ENCODE results near the gene PHETA2.

PHETA2 gene

DNA sequence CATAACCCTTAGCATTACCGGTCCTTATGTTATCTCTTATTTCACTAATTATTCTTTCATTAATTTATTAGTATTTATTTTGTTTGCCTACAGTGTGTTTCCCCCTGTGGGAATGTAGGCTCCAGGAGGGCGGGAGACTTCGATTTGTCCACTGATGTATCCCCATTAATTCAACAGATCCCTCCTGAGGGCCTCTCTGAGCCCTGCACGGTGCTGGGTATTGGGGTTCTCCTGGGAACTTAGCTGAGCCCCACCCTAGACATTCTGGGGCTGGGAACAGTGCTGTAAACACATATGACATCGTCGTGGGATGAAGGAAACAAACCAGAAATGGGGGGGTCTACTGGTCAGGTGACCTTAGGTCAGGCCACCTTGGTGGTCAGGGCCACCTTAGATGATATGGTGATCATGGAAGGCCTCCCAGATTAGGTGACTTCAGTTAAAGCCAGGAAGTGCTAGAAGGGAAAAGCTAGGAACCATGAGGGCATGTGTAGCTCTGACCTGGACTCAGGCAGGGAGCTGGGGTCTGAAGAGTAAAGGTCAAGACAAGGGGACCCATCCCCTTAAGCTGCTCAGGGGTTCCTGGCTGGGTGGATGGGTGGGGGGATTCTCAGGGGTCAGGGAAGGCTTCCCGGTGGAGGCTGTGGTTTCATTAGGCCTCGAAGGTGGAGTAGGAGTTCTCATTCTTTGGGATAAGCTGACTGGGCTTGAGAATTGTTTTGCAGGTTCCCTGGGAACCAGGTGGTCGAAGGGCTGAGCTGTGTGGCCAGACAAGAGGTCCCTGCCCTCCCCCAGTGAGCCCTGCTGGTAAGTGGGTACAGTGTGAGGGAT lies 1.0 kb downstream of the PHETA2 start:
- in situ Hi-C loops (cut with HindIII; ENCODE audit: low sequenced_read_pairs), result no loop called here
- H3K4me3 ChIP-seq (ENCODE audit: low read depth, low read length), result peak overlapping the region; percentile 44
- DNase-seq (ENCODE audit: low read depth), result no peak
- TF ChIP-seq CTCF (IDR thresholded peaks at IDR 0.05; ENCODE audit: low read depth, low read length, missing control alignments), result no peak

- no peak for TF ChIP-seq CTCF (IDR thresholded peaks at IDR 0.05; ENCODE audit: low read depth, low read length, missing control alignments)
- in situ Hi-C loops (cut with HindIII; ENCODE audit: low sequenced_read_pairs), result no loop called here
- DNase-seq (ENCODE audit: low read depth), result no peak
- H3K4me3 ChIP-seq (ENCODE audit: low read depth, low read length), result no peak overlapping the region
Measured at GRCh38 chr22:42076764-42077485, 2.9 kb downstream of the PHETA2 start.

- no peak for TF ChIP-seq CTCF (IDR thresholded peaks at IDR 0.05; ENCODE audit: low read depth, low read length, missing control alignments)
- DNase-seq (ENCODE audit: low read depth), result no peak
- in situ Hi-C loops (cut with HindIII; ENCODE audit: low sequenced_read_pairs), result no loop called here
- H3K4me3 ChIP-seq (ENCODE audit: low read depth, low read length), result no peak overlapping the region
Measured at GRCh38 chr22:42077486-42078125, 3.6 kb downstream of the PHETA2 start.

DNA sequence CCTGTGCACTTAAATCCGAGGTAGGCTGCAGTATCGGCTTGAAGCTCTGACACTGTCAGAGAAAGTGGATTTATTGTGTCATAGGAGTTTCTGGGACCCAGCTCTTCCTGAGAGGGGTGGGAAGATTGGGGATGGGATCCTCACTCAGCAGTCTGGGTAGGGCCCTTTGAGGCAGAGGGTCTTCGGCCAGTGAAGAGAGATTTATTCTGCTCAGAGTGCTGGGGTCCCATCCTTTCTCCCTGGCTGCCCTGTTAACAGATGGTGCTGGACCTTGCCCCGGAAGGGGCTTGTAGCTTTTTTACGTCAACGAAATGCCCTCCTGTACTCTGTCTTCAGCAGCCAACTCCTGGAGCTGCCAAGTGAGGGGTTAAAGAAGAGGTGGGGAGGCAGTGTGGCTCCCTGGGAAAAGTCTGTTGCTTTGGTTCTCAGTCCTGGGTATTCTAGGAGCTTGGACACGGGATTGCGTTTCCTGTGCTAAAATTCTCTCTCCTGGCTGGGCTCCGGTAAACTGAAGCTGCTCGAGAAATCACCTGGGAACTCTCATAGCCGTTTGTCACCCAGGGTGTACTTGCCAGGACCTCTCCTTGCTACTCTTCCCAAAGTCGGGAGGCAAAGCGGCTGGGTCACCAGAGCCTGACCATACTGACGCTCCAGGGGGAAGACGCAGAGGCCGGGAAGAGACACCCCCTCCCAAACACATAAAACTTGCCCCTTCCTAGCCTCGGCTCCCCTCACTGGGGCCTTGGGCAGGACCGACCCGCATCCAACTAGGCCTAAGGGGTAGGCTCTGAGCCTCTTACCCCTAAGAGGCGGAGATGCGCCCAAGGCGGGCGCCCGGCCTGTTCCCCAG lies 4.6 kb downstream of the PHETA2 start:
- no peak for DNase-seq (ENCODE audit: low read depth)
- in situ Hi-C loops (cut with HindIII; ENCODE audit: low sequenced_read_pairs), result no loop called here
- TF ChIP-seq CTCF (IDR thresholded peaks at IDR 0.05; ENCODE audit: low read depth, low read length, missing control alignments), result no peak
- peak overlapping the region; percentile 63 for H3K4me3 ChIP-seq (ENCODE audit: low read depth, low read length)

DNA sequence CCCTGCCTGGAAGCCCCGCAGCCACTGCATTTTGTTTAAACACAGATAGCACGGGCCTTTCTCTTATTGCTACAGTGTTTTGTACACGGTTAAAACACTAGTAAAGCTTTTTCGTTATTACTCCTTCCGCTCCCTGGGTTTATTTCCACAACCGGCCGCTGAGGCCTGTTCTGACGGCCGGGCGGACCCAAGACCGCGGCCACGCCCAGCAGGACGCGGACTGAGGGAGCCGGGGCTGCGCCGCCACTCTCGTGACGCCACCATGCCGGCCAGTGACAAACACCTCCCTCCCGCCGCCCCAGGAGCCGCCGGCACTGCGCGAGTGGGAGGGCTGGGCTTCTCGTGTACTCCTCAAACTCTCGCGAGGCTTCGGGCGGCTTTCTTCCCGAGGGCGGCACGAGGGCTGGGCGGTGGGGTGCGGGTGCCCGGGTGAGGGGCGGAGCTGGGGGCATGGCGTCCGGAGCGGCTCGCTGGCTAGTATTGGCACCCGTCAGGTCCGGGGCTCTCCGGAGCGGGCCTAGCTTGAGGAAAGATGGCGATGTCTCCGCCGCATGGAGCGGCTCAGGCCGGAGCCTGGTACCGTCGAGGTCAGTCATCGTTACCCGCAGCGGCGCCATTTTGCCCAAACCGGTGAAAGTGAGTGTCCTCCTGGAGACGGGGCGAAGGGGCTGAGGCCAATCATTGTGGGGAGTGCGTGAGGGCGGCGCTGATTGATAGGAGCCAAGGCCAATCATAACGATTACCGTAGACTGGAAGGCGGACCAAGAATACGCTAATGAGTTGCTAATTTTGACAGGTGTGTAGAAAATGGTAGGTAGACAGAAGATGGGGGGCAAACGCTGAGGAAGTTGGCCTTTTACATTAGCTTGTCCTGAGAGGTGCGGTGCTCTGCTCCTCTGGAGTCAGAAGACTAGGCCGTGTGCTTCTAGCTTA lies 5.5 kb downstream of the PHETA2 start, which contains the start of gene SMDT1:
Gene SMDT1, plus strand, starts transcription at position 382 of the 933 bp plus-strand sequence. Its CDS starts 69 bp downstream, at position 451.
- TF ChIP-seq CTCF (IDR thresholded peaks at IDR 0.05; ENCODE audit: low read depth, low read length, missing control alignments), result no peak
- DNase-seq (ENCODE audit: low read depth), result peak; percentile 96
- peak within 1 kb of the TSS; percentile 63 for H3K4me3 ChIP-seq (ENCODE audit: low read depth, low read length)
- in situ Hi-C loops (cut with HindIII; ENCODE audit: low sequenced_read_pairs), result no loop called here

Measured in astrocyte of the cerebellum (primary cell).